GM20431 (cell line): Measurements from ENCODE around the gene CLEC3B.
"Not testable (repeated sequence)": the region's sequence is repeated elsewhere in the genome, so short reads cannot be mapped to it uniquely, and the experiment has no call there.

Experiments
- in situ Hi-C: fragments of 300-500 bp; cut with MseI, MboI; formaldehyde crosslinking; loops from one replicate; pipeline ENCODE4 v1.15.0; 2020; ENCODE audit warnings: low sequenced_read_pairs; ENCODE audit not compliant: unreplicated experiment

The CLEC3B gene

GRCh38 chr3:45026038-45026437 lies at the start of gene CLEC3B:
Gene CLEC3B (plus strand): TSS chr3:45026303. CDS start chr3:45026363, 60 bp downstream.
- in situ Hi-C loops, result loop anchor here (25.0 kb wide), 1 partner anchor 461 kb away; no protein-coding TSS in a partner anchor

- in situ Hi-C loops, result no loop called here
These were observed 44.9 kb upstream of the CLEC3B start for GRCh38 chr3:44981220-44981619.

- in situ Hi-C loops, result no loop called here
These were observed 44.4 kb upstream of the CLEC3B start for GRCh38 chr3:44981751-44982150.

GRCh38 chr3:44982817-44983216 lies 43.3 kb upstream of the CLEC3B start:
- in situ Hi-C loops, result no loop called here

- in situ Hi-C loops, result no loop called here
These were observed 42.6 kb upstream of the CLEC3B start for GRCh38 chr3:44983484-44983941.

GRCh38 chr3:44984335-44984734 lies 41.8 kb upstream of the CLEC3B start:
- in situ Hi-C loops, result no loop called here

GRCh38 chr3:44986330-44986729 lies 39.8 kb upstream of the CLEC3B start:
- in situ Hi-C loops, result not testable (repeated sequence)

- in situ Hi-C loops, result no loop called here
These were observed 38.8 kb upstream of the CLEC3B start for GRCh38 chr3:44987332-44987731.

- in situ Hi-C loops, result no loop called here
These were observed 38.0 kb upstream of the CLEC3B start for GRCh38 chr3:44988073-44988472.

GRCh38 chr3:44989141-44989540 lies 37.0 kb upstream of the CLEC3B start:
- in situ Hi-C loops, result no loop called here

GRCh38 chr3:44989636-44990373 lies 36.3 kb upstream of the CLEC3B start:
- in situ Hi-C loops, result no loop called here

GRCh38 chr3:44991326-44991725 lies 34.8 kb upstream of the CLEC3B start:
- in situ Hi-C loops, result no loop called here

GRCh38 chr3:44992555-44993470 lies 33.3 kb upstream of the CLEC3B start:
- in situ Hi-C loops, result no loop called here

- in situ Hi-C loops, result no loop called here
These were observed 32.5 kb upstream of the CLEC3B start for GRCh38 chr3:44993471-44994205.

- in situ Hi-C loops, result no loop called here
These were observed 30.8 kb upstream of the CLEC3B start for GRCh38 chr3:44995142-44995770.

GRCh38 chr3:44996556-44996969 lies 29.5 kb upstream of the CLEC3B start:
- in situ Hi-C loops, result no loop called here

GRCh38 chr3:44999782-45000181 lies 26.3 kb upstream of the CLEC3B start:
- in situ Hi-C loops, result no loop called here

- in situ Hi-C loops, result no loop called here
These were observed 25.3 kb upstream of the CLEC3B start for GRCh38 chr3:45000823-45001222.

- in situ Hi-C loops, result no loop called here
These were observed 24.4 kb upstream of the CLEC3B start for GRCh38 chr3:45001738-45002137.

GRCh38 chr3:45002139-45002660 lies 23.9 kb upstream of the CLEC3B start:
- in situ Hi-C loops, result no loop called here
